ENCODE measurements around the gene CXXC5. TPM values are rescaled to one million over a fixed set of nuclear protein-coding genes. Genes with fewer than 3 reads are reported as not detected.
"Not testable (repeated sequence)": the region's sequence is repeated elsewhere in the genome, so short reads cannot be mapped to it uniquely, and the experiment has no call there.

CXXC5 gene
- total RNA-seq, 1 experiment from 2014 or later, result 57.2 TPM

DNA sequence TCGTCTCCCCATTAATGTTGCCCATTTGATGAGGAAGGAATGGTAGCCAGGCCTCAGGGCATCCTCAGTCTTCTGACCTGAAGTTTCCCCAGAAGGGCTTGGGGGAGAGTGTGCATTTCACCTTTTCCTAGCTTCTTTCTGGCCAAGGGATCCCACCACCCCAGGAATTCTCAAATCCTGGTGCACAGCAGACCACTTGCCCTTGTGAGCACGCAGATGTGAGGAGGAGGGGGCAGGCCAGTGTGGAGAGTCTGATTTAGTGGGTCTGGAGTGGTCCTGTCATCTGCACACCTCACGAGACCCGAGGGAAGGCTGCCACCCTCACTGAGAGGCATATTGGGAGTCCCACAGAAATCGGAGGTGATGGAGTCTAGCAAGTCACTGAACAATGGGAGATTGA lies 64.3 kb downstream of the CXXC5 start:
- no peaks in the 10 kb centered on the region for H3K27me3 ChIP-seq (replicated peaks; ENCODE audit: insufficient read depth, low read depth, low read length, poor library complexity)
- no peaks in the 10 kb centered on the region for H3K9me3 ChIP-seq (ENCODE audit: low read depth, low read length, poor library complexity, severe bottlenecking)
- no peak for TF ChIP-seq EZH2 (IDR thresholded peaks at IDR 0.05; ENCODE audit: borderline replicate concordance, low read depth, low read length, poor library complexity, severe bottlenecking)
- TF ChIP-seq, protein P1, sequence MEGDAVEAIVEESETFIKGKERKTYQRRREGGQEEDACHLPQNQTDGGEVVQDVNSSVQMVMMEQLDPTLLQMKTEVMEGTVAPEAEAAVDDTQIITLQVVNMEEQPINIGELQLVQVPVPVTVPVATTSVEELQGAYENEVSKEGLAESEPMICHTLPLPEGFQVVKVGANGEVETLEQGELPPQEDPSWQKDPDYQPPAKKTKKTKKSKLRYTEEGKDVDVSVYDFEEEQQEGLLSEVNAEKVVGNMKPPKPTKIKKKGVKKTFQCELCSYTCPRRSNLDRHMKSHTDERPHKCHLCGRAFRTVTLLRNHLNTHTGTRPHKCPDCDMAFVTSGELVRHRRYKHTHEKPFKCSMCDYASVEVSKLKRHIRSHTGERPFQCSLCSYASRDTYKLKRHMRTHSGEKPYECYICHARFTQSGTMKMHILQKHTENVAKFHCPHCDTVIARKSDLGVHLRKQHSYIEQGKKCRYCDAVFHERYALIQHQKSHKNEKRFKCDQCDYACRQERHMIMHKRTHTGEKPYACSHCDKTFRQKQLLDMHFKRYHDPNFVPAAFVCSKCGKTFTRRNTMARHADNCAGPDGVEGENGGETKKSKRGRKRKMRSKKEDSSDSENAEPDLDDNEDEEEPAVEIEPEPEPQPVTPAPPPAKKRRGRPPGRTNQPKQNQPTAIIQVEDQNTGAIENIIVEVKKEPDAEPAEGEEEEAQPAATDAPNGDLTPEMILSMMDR (conservative IDR thresholded peaks at IDR 0.05; ENCODE audit: low read depth, low read length), result no peak
- peaks cover 39% of the 10 kb centered on the region for H3K4me1 ChIP-seq (ENCODE audit: insufficient read depth, low read length, poor library complexity, severe bottlenecking)
- POLR2A ChIA-PET (ENCODE audit: low non-redundant PET), result interaction anchor here (0.6 to 0.7 kb wide), 3 partner anchors 34 to 274 kb away, joined by 3 to 6 read pairs (median 4); no protein-coding TSS in a partner anchor
- BruUV-seq (replicated peaks), result TSS peak; percentile 34
- CTCF ChIA-PET, result no interaction called here
- peak overlapping the region; percentile 85 for H3K27ac ChIP-seq (ENCODE audit: low read depth, low read length, poor library complexity, severe bottlenecking)
- DNase-seq (ENCODE audit: low spot score), result no peak
- H3K4me3 ChIP-seq (ENCODE audit: low read depth, low read length, poor library complexity, severe bottlenecking), result no peak overlapping the region
- H3K36me3 ChIP-seq (ENCODE audit: insufficient read depth, low read length, poor library complexity, severe bottlenecking), result no peaks in the 10 kb centered on the region
- intact Hi-C loops (cut with micrococcal nuclease; ENCODE audit: unreplicated experiment), result no loop called here

DNA sequence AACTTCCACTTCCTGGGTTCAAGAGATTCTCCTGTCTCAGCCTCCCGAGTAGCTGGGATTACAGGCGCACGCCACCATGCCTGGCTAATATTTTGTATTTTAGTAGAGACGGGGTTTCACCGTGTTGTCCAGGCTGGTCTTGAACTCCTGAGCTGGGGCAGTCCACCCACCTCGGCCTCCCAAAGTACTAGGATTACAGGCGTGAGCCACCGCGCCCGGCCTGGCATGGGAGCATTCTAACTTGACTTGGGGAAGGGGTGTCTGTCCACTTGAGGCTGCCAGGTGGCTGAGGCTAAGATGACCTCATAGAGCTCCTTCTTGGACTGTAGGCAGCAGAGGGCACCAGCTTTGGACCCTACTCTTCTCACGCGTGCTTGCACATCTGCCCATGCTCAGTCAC lies 65.7 kb downstream of the CXXC5 start:
- BruUV-seq (replicated peaks); DNase-seq (ENCODE audit: low spot score); H3K27me3 ChIP-seq (replicated peaks; ENCODE audit: insufficient read depth, low read depth, low read length, poor library complexity); intact Hi-C loops (cut with micrococcal nuclease; ENCODE audit: unreplicated experiment); CTCF ChIA-PET; H3K36me3 ChIP-seq (ENCODE audit: insufficient read depth, low read length, poor library complexity, severe bottlenecking); H3K4me3 ChIP-seq (ENCODE audit: low read depth, low read length, poor library complexity, severe bottlenecking); H3K9me3 ChIP-seq (ENCODE audit: low read depth, low read length, poor library complexity, severe bottlenecking); H3K27ac ChIP-seq (ENCODE audit: low read depth, low read length, poor library complexity, severe bottlenecking); POLR2A ChIA-PET (ENCODE audit: low non-redundant PET): not testable (repeated sequence)
- H3K4me1 ChIP-seq (ENCODE audit: insufficient read depth, low read length, poor library complexity, severe bottlenecking), result peaks cover 29% of the 10 kb centered on the region

DNA sequence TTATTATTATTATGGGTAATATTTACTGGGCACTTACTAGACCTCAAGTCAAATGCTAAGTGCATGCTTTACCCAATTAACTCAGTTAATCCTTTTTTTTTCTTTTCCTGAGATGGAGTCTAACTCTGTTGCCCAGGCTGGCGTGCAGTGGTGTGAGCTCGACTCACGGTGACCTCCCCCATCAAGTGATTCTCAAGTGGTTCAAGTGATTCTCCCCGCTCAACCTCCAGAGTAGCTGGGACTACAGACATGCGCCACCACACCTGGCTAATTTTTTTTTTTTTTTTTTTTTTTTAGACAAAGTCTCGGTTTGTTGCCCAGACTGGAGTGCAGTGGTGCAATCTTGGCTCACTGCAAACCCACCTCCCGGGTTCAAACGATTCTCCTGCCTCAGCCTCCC lies 69.1 kb downstream of the CXXC5 start:
- Histone ChIP-seq H3K27me3 (replicated peaks; ENCODE audit: insufficient read depth, low read depth, low read length, poor library complexity) (no peaks in the 10 kb centered on the region), H3K9me3 (ENCODE audit: low read depth, low read length, poor library complexity, severe bottlenecking) (peaks cover 3% of the 10 kb centered on the region), H3K4me1 (ENCODE audit: insufficient read depth, low read length, poor library complexity, severe bottlenecking) (no peaks in the 10 kb centered on the region), H3K4me3 (ENCODE audit: low read depth, low read length, poor library complexity, severe bottlenecking) (no peak overlapping the region), H3K27ac (ENCODE audit: low read depth, low read length, poor library complexity, severe bottlenecking) (no peak overlapping the region), H3K36me3 (ENCODE audit: insufficient read depth, low read length, poor library complexity, severe bottlenecking) (no peaks in the 10 kb centered on the region)
- ChIA-PET CTCF (no interaction called here), POLR2A (ENCODE audit: low non-redundant PET) (no interaction called here)
- BruUV-seq (replicated peaks), result no TSS peak
- intact Hi-C loops (cut with micrococcal nuclease; ENCODE audit: unreplicated experiment), result no loop called here
- TF ChIP-seq, protein P1 (conservative IDR thresholded peaks at IDR 0.05; ENCODE audit: low read depth, low read length), result no peak
- no peak for TF ChIP-seq EZH2 (IDR thresholded peaks at IDR 0.05; ENCODE audit: borderline replicate concordance, low read depth, low read length, poor library complexity, severe bottlenecking)
- no peak for DNase-seq (ENCODE audit: low spot score)

DNA sequence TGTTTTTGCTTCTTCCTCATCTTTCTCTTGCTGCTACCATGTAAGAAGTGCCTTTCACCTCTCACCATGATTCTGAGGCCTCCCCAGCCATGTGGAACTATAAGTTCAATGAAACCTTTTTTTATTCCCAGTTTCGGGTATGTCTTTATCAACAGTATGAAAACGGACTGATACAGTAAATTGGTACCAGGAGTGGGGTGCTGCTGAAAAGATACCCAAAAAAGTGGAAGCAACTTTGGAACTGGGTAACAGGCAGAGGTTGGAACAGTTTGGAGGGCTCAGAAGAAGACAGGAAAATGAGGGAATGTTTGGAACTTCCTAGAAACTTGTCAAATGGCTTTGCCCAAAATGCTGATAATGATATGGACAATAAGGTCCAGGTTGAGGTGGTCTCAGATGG lies 70.3 kb downstream of the CXXC5 start:
- H3K27ac ChIP-seq (ENCODE audit: low read depth, low read length, poor library complexity, severe bottlenecking); H3K9me3 ChIP-seq (ENCODE audit: low read depth, low read length, poor library complexity, severe bottlenecking); intact Hi-C loops (cut with micrococcal nuclease; ENCODE audit: unreplicated experiment); H3K4me3 ChIP-seq (ENCODE audit: low read depth, low read length, poor library complexity, severe bottlenecking); POLR2A ChIA-PET (ENCODE audit: low non-redundant PET); BruUV-seq (replicated peaks); H3K27me3 ChIP-seq (replicated peaks; ENCODE audit: insufficient read depth, low read depth, low read length, poor library complexity); CTCF ChIA-PET; DNase-seq (ENCODE audit: low spot score); H3K4me1 ChIP-seq (ENCODE audit: insufficient read depth, low read length, poor library complexity, severe bottlenecking); H3K36me3 ChIP-seq (ENCODE audit: insufficient read depth, low read length, poor library complexity, severe bottlenecking): not testable (repeated sequence)

DNA sequence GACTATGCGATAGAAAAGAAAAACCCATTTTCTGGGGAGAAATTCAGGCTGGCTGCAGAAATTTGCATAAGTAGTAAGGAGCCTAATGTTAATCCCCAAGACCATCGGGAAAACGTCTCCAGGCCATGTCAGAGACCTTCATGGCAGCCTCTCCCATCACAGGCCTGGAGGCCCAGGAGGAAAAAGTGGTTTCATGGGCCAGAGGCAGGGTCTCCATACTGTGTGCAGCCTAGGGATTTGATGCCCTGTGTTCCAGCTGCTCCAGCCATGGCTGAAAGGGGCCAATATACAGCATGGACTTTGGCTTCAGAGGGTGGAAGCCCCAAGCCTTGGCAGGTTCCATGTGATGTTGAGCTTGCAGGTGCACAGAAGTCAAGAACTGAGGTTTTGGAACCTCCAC lies 71.8 kb downstream of the CXXC5 start:
- DNase-seq (ENCODE audit: low spot score); CTCF ChIA-PET; H3K27ac ChIP-seq (ENCODE audit: low read depth, low read length, poor library complexity, severe bottlenecking); H3K4me1 ChIP-seq (ENCODE audit: insufficient read depth, low read length, poor library complexity, severe bottlenecking); intact Hi-C loops (cut with micrococcal nuclease; ENCODE audit: unreplicated experiment); H3K36me3 ChIP-seq (ENCODE audit: insufficient read depth, low read length, poor library complexity, severe bottlenecking); BruUV-seq (replicated peaks); H3K9me3 ChIP-seq (ENCODE audit: low read depth, low read length, poor library complexity, severe bottlenecking); H3K27me3 ChIP-seq (replicated peaks; ENCODE audit: insufficient read depth, low read depth, low read length, poor library complexity); POLR2A ChIA-PET (ENCODE audit: low non-redundant PET); H3K4me3 ChIP-seq (ENCODE audit: low read depth, low read length, poor library complexity, severe bottlenecking): not testable (repeated sequence)
